NCI-H2196 treated with DMSO at 0.1 percent for 48 hours (cell line): Measurements from ENCODE around the gene COL6A2.
"Not testable (repeated sequence)": the region's sequence is repeated elsewhere in the genome, so short reads cannot be mapped to it uniquely, and the experiment has no call there.

Source experiments
- DNase-seq: peaks from one replicate; lab custom pipeline; 2025; ENCODE audit not compliant: unreplicated experiment; lab: John Stamatoyannopoulos, UW

COL6A2 gene

GRCh38 chr21:46154955-46155513 lies 57.1 kb downstream of the COL6A2 start:
- DNase-seq, result no peak

GRCh38 chr21:46155514-46156377 lies 57.8 kb downstream of the COL6A2 start, which contains the start of gene FTCD:
FTCD (minus strand) TSS chr21:46155579; CDS start chr21:46155523, 56 bp downstream.
- no peak for DNase-seq

GRCh38 chr21:46156378-46156645 lies 58.4 kb downstream of the COL6A2 start:
- no peak for DNase-seq

- DNase-seq, result no peak
Measured at GRCh38 chr21:46156678-46157077, 58.8 kb downstream of the COL6A2 start.

- no peak for DNase-seq
Measured at GRCh38 chr21:46157396-46157986, 59.6 kb downstream of the COL6A2 start.

GRCh38 chr21:46157987-46158451 lies 60.1 kb downstream of the COL6A2 start:
- DNase-seq, result no peak

GRCh38 chr21:46158666-46159300 lies 60.9 kb downstream of the COL6A2 start:
- no peak for DNase-seq

- DNase-seq, result no peak
Measured at GRCh38 chr21:46159390-46159789, 61.5 kb downstream of the COL6A2 start.

- DNase-seq, result no peak
Measured at GRCh38 chr21:46159841-46160656, 62.1 kb downstream of the COL6A2 start.

- DNase-seq, result no peak
Measured at GRCh38 chr21:46160657-46160906, 62.7 kb downstream of the COL6A2 start.

GRCh38 chr21:46160907-46161632 lies 63.2 kb downstream of the COL6A2 start:
- no peak for DNase-seq

GRCh38 chr21:46161633-46162592 lies 64.0 kb downstream of the COL6A2 start:
- no peak for DNase-seq

- no peak for DNase-seq
Measured at GRCh38 chr21:46163380-46163779, 65.5 kb downstream of the COL6A2 start.

- DNase-seq, result no peak
Measured at GRCh38 chr21:46165098-46165497, 67.2 kb downstream of the COL6A2 start.

- DNase-seq, result no peak
Measured at GRCh38 chr21:46168238-46168637, 70.3 kb downstream of the COL6A2 start.

- no peak for DNase-seq
Measured at GRCh38 chr21:46168659-46169386, 70.9 kb downstream of the COL6A2 start.

- DNase-seq, result not testable (repeated sequence)
Measured at GRCh38 chr21:46170436-46171193, 72.7 kb downstream of the COL6A2 start.

GRCh38 chr21:46171585-46171984 lies 73.7 kb downstream of the COL6A2 start:
- DNase-seq, result no peak
